Measurements from ENCODE around the gene PPP6R3.
"Not testable (repeated sequence)": the region's sequence is repeated elsewhere in the genome, so short reads cannot be mapped to it uniquely, and the experiment has no call there.

The PPP6R3 gene

GRCh38 chr11:68459886-68460740 lies 439 bp upstream of the PPP6R3 start:
- DNase-seq: peak; percentile 85

GRCh38 chr11:68461575-68461917 lies 994 bp downstream of the PPP6R3 start:
- no peak for DNase-seq

DNA sequence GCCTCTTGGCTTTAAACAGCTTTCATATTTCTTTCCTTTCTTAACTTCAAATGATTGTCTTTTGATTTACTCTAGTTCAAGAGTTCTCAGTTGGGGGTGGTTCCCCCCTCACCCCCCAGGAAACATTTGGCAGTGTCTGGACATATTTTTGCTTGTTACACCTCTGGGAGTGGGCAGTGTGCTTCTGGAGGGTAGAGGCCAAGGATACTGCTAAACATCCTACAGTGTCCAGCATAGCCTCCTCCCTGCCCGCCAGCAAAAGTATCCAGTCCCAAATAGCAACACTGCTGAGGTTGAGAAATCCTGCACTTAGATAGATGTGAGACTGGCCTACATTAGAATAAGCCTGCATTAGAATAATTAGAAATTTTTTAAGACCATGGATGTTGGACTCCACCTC lies 3.2 kb downstream of the PPP6R3 start:
- DNase-seq: no peak

DNA sequence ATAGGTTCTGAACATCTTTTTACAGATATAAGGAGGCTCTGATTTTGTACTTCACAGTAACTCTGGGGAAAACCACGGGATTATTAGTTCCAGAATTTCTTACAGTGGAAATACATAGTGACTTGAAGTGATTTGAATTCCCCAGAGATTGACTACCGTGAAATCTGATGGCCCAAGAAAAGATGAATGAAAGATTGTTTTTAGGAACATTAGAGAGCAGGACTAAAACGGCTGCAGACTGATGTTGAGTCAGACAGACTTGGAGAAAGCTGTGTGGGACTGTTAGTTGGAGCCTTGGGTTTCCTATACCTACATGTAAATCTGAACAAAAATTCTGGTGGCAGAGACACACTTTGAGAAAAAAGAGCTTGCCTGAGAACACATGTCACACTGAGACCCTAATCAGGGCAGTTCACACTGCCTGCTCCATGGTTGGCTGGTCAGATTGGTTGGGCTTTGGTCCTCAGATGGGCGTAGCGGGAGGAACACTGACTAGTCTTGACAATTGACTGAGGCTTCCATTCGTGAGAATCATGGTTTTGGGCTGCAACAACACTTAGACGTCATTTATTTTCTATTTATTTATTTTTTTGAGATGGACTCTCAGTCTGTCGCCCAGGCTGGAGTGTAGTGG lies 6.8 kb downstream of the PPP6R3 start:
- DNase-seq: no peak

DNA sequence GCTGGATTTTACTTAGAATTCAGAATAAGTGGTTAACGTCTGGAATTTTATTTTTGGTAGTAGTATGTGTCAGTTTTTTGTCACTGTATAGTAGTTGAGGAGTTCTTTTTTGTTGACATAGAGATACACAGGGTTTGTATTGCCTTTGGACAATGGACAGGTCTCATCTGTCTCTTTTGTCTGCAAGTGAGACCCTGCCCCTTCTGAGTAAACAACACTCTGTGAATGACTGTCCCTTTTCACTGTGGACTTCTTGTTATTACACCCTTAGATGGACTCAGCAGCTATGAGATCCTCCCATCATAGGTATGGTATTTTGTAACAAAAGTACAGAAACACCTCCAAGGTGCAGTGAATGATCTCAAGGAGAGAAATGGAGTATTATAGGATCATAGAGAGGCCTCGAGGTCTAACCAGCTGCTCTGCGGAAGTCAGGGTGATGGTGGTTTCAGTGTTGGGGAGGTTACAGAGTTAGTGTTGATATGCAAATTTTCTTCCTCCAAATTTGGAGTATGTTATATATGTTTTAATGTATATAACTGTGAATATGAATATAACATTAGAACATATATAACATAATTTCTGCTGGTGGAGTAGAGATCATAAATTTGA lies 7.8 kb downstream of the PPP6R3 start:
- DNase-seq: no peak

GRCh38 chr11:68469122-68469521 lies 8.6 kb downstream of the PPP6R3 start:
- no peak for DNase-seq

- DNase-seq: no peak
These were observed 9.1 kb downstream of the PPP6R3 start for GRCh38 chr11:68469642-68470041.

GRCh38 chr11:68470304-68470811 lies 9.8 kb downstream of the PPP6R3 start:
- DNase-seq: no peak

GRCh38 chr11:68471360-68472340 lies 11.1 kb downstream of the PPP6R3 start:
- no peak for DNase-seq

DNA sequence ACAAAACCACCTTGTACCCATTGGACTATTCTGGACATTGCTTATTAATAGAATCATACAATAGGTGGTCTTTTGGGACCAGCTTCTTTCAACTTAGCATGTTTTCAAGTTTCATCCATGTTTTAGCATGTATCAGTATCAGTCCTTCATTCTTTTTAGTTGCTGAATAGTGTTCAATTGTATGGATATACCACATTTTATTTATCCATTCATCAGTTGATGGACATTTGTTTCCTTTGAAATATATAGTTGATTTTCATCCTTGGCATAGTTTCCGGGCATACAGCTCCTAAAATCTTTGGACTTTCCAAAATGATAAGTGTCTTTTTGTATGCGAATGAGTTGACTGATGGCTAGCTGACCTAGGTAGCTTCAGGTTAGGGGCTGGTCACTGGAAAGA lies 12.2 kb downstream of the PPP6R3 start:
- DNase-seq: no peak

GRCh38 chr11:68473693-68474092 lies 13.1 kb downstream of the PPP6R3 start:
- no peak for DNase-seq

DNA sequence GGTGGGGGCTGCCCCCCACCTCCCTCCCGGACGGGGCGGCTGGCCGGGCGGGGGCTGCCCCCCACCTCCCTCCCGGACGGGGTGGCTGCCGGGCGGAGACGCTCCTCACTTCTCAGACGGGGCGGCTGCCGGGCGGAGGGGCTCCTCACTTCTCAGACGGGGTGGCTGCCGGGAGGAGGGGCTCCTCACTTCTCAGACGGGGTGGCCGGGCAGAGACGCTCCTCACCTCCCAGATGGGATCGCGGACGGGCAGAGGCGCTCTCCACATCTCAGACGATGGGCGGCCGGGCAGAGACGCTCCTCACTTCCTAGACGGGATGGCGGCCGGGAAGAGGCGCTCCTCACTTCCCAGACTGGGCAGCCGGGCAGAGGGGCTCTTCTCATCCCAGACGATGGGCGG lies 15.1 kb downstream of the PPP6R3 start:
- not testable (repeated sequence) for DNase-seq

DNA sequence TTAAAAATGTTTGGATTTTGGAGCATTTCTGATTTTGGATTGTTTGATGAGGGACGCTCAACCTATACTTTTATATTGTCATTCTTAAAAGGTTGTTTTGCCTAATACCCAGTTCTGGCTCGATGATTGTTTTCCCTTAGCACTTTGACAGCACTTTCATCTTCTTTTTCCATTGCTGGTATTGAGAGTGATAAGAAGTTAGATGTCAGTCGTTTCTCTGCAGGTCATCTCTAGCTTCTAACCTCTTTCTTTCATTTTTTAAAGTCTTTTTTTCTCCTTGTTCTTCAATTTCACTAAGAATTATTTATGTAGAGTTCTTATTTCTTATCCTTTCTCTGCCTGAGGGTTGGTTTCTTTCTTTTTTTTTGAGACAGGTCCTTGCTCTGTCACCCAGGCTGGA lies 18.8 kb downstream of the PPP6R3 start:
- DNase-seq: no peak

DNA sequence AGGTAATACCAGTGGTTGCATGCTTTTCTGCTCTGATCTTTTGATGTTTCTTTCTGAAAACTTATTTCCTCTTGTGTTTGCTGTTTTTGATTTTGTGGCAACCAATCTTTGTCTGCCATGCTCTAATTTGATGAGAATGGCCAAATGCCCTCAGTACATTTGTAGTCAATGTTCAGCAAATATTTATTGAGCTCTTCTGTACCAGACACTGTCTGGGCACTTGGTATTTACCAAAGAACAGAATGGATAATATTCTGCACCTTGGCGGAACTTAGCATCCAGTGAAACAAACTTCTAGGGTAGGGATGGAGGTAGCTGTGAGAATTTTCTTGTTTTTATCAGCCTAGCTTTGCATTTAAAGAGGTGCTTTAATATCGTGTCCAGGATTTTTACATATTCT lies 19.6 kb downstream of the PPP6R3 start:
- DNase-seq: no peak

GRCh38 chr11:68480852-68481510 lies 20.4 kb downstream of the PPP6R3 start:
- no peak for DNase-seq

- no peak for DNase-seq
These were observed 21.2 kb downstream of the PPP6R3 start for GRCh38 chr11:68481579-68482240.

DNA sequence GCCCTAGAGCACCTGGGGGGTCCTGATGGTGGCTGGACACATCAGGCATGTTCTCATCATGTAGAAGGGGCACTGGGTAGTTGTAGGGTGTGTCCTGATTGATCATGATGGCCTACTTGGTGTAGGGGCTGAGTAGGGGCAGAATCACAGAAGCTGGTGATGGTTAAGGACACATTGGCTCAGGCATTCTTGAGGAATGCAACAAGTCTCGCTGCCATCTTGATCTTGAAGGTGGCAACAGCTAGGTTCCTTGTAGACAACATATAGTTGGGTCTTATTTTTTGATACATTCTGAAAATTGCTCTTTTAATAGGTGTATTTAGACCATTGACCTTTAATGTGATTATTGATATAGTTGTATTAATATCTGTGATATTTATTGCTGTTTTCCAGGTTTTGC lies 28.1 kb downstream of the PPP6R3 start:
- no peak for DNase-seq

- no peak for DNase-seq
These were observed 34.7 kb downstream of the PPP6R3 start for GRCh38 chr11:68495220-68495729.

GRCh38 chr11:68495872-68496271 lies 35.3 kb downstream of the PPP6R3 start:
- DNase-seq: no peak

DNA sequence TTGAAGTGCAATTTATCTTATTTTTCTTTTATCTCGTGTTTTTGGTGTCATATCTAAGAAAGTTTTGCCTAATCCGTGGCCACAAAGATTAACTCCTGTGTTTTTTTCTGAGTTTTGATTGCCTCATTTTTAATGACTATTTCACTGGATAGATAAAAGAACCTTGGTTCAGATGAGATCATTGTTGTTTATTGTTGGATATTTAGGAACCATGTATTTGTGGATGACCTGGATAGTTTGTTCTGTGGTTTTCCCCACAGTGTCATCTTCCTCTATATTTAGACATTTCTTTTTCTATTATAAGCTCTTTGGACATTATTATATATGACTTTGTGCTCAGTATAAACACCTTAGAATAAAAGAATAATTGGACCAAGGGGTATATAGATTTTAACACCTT lies 37.2 kb downstream of the PPP6R3 start:
- no peak for DNase-seq

DNA sequence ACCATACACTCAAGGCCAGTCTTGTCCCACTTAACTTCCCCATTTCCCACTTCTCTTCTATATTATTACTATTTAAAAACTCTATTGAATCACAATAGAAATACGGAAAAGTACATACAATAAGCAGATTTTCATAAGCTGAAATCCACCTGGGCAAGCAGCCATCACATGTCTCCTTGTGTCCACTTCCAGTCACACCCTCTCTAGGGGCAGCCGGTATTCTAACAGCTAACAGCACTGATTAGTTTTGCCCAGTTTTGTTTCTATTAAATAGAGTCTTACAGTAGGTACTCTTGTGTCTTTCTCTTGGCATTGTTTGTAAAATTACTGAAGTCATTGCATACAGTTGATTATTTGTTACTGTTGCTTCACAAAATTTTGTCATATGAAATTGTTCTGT lies 37.8 kb downstream of the PPP6R3 start:
- no peak for DNase-seq
